ENCODE results near the gene EIF1AD. TPM values are rescaled to one million over a fixed set of nuclear protein-coding genes. Genes with fewer than 3 reads are reported as not detected.

The EIF1AD gene
- 27.6 and 34.1 TPM in 2 replicates for total RNA-seq

GRCh38 chr11:66001942-66002647 is at the start of gene EIF1AD, which contains the start of gene BANF1:
Gene EIF1AD (minus strand): TSS chr11:66002157. CDS start chr11:66000389, 1,768 bp downstream.
Gene BANF1 (plus strand): TSS chr11:66002503. CDS start chr11:66003251, 748 bp downstream.

GRCh38 chr11:66048547-66049323 is 46.8 kb upstream of the EIF1AD start, which contains the start of gene GAL3ST3:
Gene GAL3ST3 (minus strand): TSS chr11:66049161. CDS start chr11:66045415, 3,746 bp downstream.

GRCh38 chr11:66026017-66026529 is 24.1 kb upstream of the EIF1AD start, which contains the start of gene CATSPER1:
Gene CATSPER1 (minus strand): TSS chr11:66026479. CDS start chr11:66026379, 100 bp downstream.

DNA sequence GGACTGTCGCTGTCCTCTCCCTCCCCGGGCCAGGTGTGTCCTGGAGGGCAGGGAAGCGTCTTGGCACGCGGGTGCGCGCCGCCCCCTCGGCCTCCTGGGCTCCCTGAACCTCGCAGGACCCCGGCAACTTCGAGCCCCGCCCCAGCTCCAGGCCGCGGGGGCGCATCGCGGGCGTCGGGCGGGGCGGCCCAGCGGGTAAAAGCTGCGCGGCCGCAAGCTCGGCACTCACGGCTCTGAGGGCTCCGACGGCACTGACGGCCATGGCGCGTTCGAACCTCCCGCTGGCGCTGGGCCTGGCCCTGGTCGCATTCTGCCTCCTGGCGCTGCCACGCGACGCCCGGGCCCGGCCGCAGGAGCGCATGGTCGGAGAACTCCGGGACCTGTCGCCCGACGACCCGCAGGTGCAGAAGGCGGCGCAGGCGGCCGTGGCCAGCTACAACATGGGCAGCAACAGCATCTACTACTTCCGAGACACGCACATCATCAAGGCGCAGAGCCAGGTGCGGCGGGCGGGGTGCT is 9.9 kb upstream of the EIF1AD start, which contains the start of gene CST6:
Gene CST6 (plus strand): TSS at position 224 of the 519 bp plus-strand sequence. CDS start 37 bp downstream, at position 261.

DNA sequence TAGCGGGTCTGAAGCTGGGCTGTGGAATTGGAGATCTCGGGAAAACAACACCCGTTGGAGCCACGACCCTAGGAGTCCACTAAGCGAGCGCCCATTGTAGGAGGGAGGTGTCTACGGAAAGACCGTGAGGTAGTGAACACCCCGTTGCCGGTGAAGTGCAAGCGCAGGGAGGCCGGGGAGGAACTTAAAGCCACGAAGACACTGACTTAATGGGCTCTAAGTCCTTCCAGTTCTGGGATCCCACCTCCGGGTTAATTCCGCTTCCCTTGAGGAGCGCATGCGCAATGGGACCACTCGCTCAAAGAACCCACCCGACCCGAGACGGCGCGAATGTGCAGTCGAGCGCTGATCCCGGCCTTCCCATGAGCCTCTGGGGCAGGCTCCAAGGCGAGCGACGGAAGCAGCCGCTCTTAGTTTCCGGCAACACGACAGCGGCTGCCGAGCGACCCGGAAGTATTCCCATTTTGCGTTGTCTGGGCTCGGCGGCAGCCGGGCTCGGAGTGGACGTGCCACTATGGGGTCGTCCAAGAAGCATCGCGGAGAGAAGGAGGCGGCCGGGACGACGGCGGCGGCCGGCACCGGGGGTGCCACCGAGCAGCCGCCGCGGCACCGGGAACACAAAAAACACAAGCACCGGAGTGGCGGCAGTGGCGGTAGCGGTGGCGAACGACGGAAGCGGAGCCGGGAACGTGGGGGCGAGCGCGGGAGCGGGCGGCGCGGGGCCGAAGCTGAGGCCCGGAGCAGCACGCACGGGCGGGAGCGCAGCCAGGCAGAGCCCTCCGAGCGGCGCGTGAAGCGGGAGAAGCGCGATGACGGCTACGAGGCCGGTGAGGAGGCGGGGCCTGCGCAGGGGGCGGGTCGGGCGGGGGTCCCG is 40.5 kb downstream of the EIF1AD start, which contains the start of gene SART1:
Gene SART1 (plus strand): TSS at position 468 of the 874 bp plus-strand sequence. CDS start 47 bp downstream, at position 515.

Other genes with a start within 250 kb of the EIF1AD start
- gene AP5B1, start 221.2 kb downstream of the EIF1AD start, total RNA-seq, result 25.0 and 27.6 TPM in 2 replicates
- not detected in 2 replicates for gene OVOL1, start 215.1 kb downstream of the EIF1AD start, total RNA-seq
- gene SNX32, start 168.2 kb downstream of the EIF1AD start, total RNA-seq, result 0.97 and 1.3 TPM in 2 replicates
- gene CFL1, start 144.0 kb downstream of the EIF1AD start, total RNA-seq, result 760 and 1,030 TPM in 2 replicates
- 59.3 and 89.6 TPM in 2 replicates for gene MUS81, start 141.7 kb downstream of the EIF1AD start, total RNA-seq
- gene EFEMP2, start 129.4 kb downstream of the EIF1AD start, total RNA-seq, result 106 and 128 TPM in 2 replicates
- gene CTSW, start 122.3 kb downstream of the EIF1AD start, total RNA-seq, result not detected in 2 replicates
- 117 and 131 TPM in 2 replicates for gene FIBP, start 113.7 kb downstream of the EIF1AD start, total RNA-seq
- gene CCDC85B, start 111.5 kb downstream of the EIF1AD start, total RNA-seq, result 42.7 and 47.2 TPM in 2 replicates
- 14.5 and 22.2 TPM in 2 replicates for gene FOSL1, start 101.8 kb downstream of the EIF1AD start, total RNA-seq
- gene C11orf68, start 83.1 kb downstream of the EIF1AD start, total RNA-seq, result 30.2 and 31.0 TPM in 2 replicates
- 95.9 and 100 TPM in 2 replicates for gene DRAP1, start 82.7 kb downstream of the EIF1AD start, total RNA-seq
- not detected in 2 replicates for gene TSGA10IP, start 56.7 kb downstream of the EIF1AD start, total RNA-seq
- 22.7 and 26.8 TPM in 2 replicates for gene SART1, start 40.4 kb downstream of the EIF1AD start, total RNA-seq
- 13.5 and 18.2 TPM in 2 replicates for gene BANF1, start 346 bp upstream of the EIF1AD start, total RNA-seq
- 0.49 and 0.85 TPM in 2 replicates for gene CST6, start 9.9 kb upstream of the EIF1AD start, total RNA-seq
- not detected in 2 replicates for gene CATSPER1, start 24.3 kb upstream of the EIF1AD start, total RNA-seq
- 0.16 TPM in 1 of 2 replicates, not detected in the other for gene GAL3ST3, start 47.0 kb upstream of the EIF1AD start, total RNA-seq
- 117 and 171 TPM in 2 replicates for gene SF3B2, start 50.2 kb upstream of the EIF1AD start, total RNA-seq
- 41.7 and 44.0 TPM in 2 replicates for gene PACS1, start 68.1 kb upstream of the EIF1AD start, total RNA-seq